D721Med (cell line): Measurements from ENCODE around the gene NDUFAF8.

Experiments used
- DNase-seq: peaks from one replicate; pipeline ENCODE4 v3.0.0; 2011; ENCODE audit warnings: low spot score; ENCODE audit not compliant: insufficient read length
- FAIRE-seq: peaks from 2 replicates; lab custom pipeline; 2011; peaks lifted over from hg19 to GRCh38; lab: Jason Lieb, UNC
- TF ChIP-seq, protein P1 (sequence below): IDR thresholded peaks from 2 replicates; pipeline ENCODE4 v1.5.1; 2012; ENCODE audit warnings: mild to moderate bottlenecking, control low read depth; ENCODE audit not compliant: insufficient read depth; ENCODE audit errors: missing control alignments

NDUFAF8 gene

DNA sequence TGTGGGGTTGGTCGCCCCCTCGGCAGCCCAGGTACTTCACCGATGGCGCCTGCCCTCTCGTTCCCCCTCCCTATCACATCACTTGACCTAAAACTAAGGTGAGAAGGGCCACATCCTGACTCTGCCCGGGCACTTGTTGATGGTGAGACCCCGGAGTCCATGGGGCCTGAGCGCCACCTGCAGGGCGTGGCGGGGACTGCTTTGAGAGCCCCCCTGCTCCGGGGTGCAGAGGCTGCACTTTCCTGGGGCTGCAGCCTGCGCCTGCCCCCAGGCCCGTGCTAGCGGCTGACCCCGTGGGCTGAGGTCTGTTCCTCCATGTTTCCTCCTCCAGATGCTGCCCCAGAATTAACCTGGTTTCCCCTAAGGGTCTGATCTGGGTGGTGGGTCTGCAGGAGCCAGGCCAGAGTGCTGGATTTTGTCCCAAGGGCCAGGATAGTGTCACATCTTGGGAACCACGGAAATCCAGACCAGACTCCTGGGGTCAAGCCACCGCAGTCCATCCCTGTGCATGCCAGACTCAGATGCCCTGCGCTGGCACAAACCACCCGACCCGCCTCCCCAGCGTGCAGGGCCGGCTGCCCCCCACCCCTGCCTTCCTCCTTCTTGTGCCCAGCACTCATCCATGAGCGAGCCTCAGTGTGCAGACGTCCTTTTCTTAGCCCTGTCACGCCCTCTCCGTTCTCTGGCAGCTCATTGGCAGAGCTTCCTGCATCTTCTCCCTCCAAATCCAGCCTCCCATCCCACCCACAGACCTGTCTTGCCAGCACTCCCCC lies 2.7 kb downstream of the NDUFAF8 start:
- DNase-seq (peak; percentile 81), FAIRE-seq (no peak)
- TF ChIP-seq, protein P1, sequence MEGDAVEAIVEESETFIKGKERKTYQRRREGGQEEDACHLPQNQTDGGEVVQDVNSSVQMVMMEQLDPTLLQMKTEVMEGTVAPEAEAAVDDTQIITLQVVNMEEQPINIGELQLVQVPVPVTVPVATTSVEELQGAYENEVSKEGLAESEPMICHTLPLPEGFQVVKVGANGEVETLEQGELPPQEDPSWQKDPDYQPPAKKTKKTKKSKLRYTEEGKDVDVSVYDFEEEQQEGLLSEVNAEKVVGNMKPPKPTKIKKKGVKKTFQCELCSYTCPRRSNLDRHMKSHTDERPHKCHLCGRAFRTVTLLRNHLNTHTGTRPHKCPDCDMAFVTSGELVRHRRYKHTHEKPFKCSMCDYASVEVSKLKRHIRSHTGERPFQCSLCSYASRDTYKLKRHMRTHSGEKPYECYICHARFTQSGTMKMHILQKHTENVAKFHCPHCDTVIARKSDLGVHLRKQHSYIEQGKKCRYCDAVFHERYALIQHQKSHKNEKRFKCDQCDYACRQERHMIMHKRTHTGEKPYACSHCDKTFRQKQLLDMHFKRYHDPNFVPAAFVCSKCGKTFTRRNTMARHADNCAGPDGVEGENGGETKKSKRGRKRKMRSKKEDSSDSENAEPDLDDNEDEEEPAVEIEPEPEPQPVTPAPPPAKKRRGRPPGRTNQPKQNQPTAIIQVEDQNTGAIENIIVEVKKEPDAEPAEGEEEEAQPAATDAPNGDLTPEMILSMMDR = peak; percentile 88

DNA sequence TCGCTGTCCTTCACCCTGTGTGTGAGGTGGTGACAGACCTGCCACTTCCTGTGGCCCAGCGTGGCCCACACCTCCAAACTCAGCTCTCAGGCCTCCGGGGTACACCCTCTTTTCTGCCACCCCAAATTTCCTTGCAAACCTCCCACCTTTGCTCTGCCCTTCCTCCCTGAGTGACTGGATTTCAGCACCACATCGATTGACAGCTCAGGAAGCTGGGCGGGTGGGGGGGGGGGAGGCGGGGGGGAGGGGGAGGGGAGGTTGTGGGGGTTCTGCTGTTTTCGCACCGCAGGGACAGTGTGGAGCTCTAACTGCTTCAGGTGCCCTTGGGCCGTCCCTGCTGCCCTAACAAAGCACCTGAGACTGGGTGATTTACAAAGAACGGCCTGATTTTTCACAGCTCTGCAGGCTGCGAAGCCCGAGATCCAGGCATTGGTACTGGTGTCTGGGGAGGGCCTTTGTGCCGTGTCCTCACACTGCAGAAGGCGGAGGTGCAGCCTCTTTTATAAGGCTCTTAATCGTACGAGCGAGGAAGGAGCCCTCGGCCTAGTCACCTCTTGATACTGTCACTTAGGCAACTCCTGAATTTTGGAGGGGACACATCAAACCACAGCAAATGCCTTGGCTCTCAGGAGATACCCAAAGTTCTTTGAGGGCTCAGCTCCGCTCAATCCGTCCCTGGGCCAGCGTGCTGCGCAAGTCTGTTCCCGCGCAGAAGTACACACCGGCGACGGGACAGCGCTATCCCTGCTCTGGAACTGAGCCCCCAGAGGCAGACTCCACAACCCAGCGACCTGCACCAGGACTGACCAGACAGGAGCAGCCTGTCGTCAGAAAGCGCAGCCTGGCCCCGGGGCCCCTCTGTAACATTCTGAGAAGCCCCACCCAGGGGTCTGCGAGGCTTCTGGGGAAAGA lies 3.6 kb downstream of the NDUFAF8 start:
- FAIRE-seq (no peak), DNase-seq (no peak)
- TF ChIP-seq, protein P1 = no peak

DNA sequence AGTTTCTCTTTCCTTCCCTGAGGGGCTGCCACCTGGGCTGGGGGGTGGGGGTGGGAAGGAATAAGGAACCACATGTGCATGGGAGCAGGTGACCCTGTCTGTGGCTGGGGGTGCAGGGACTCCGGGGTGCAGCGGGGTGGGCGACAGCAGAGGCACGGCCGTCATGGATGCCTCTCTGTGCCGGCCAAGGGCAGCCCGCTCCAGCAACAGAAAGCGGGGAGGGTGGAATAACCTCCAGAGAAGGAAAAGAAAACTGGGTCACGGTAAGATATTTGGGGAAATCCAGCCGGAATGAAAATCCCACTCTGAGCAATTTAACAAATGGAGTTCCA lies 4.2 kb downstream of the NDUFAF8 start:
- FAIRE-seq (no peak), DNase-seq (no peak)
- TF ChIP-seq, protein P1 = no peak

DNA sequence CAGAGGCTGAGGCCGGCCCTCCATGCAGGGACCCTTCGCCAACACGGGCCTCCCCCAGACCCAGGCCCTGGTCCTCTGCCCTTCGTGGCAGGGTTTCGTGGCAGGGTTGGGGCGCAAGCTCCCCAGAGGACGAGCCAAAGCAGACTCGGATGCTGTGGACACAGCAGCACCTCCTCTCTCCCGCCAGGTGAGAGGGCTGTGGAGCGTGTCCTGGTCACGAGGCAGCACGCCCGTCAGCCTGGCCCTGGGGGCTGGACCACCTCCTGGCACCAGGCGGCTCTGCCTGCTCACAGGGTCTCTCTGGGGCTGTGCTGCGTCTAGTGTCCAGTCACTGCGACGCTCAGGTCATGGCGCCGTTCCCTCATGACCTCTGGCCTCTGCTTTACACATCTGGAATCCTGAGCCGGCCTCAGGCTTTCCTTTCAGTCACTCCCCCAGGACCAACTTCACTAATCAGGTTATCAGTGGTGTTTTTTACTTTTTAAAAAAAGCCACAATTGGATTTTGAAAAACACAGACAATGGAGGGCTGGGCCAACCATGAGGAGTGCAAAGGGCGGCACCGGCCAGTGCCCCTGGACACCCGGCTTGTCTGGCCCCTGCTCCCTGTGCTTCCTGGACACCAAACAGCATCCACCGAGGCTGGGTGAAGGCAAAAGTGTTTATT lies 5.4 kb downstream of the NDUFAF8 start:
- TF ChIP-seq, protein P1 = no peak
- DNase-seq = no peak
- no peak for FAIRE-seq

DNA sequence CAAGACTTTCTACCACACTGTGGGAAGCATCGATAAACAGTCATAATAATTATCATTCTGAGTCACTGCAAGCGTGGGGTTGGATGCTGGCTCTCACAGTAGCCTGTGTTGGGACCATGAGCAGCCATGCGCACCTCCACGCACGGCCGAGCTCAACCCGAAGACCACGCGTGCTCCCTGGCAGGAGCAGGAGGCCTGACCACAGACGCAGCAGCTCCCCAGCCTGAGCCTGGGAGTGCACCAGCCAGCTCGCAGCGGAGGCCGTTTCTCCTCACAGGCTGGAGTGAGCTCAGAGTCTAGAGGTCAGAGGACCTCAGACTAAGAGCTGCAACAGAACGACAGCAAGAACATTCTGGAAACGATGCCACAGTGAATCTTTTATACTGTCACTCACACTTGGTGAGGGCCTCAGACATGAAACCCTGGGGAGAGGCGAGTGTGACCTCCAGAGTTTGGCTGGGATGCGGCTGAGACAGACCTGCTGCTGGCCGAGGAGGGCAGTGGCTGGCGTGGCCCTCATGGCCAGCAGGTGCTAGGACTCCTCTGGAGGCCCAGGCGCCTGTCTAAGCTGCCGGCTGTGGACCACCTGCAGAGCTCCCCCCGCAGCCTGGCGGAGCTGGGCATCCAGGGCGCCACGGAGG lies 6.0 kb downstream of the NDUFAF8 start:
- TF ChIP-seq, protein P1 = no peak
- DNase-seq = no peak
- no peak for FAIRE-seq

DNA sequence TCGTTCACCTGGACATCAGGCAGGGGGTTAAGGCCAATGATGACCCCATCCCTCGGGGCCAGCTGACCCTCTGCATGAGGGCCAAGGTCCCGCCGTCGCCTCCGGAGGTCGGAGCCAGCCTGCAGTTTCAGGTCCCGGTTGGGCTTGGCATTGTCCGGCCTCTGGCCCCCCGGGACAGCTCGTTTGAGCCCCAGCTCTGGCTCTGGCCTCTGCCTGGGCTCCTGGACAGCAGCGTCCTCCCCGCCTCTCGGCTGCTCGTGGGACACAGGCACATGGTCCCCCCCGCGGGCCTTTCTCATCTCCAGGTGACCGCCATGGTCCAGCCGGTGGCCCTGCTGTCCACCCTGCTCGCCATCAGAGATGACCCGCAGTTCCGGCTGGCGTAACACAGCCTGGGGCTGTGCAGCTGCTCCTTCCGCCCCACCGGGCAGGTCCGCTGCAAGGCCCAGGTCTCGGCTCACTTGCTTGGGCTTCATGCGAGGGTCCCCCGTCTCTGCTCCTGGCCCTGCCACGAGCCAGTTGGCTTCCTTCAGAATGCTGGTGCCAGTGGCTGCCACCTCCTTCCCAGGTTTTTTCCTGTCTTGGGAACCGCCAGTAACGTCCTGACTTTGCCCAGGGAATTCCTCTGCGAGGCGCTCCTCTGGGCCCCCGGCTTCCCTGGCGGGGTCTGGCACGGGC lies 6.7 kb downstream of the NDUFAF8 start:
- DNase-seq = no peak
- no peak for FAIRE-seq
- TF ChIP-seq, protein P1 = no peak
